Neural progenitor cell (in vitro differentiated cells): Measurements from ENCODE around the gene PANK4.

Experiments used
- EZH2 ChIP-seq: fragments of 200-600 bp; sonication (generic); IDR thresholded peaks from 2 replicates; pipeline ENCODE4 v1.6.1; 2017; ENCODE audit warnings: antibody characterized with exemption, mild to moderate bottlenecking, moderate library complexity
- EZH2phosphoT487 ChIP-seq: fragments of 200-600 bp; sonication (generic); IDR thresholded peaks from 2 replicates; pipeline ENCODE4 v1.6.1; 2017; ENCODE audit warnings: antibody characterized with exemption
- TF ChIP-seq, protein P1 (sequence below): fragments of 200-600 bp; sonication (generic); IDR thresholded peaks from 2 replicates; pipeline ENCODE4 v1.5.1; 2017; ENCODE audit warnings: antibody characterized with exemption, mild to moderate bottlenecking

DNA sequence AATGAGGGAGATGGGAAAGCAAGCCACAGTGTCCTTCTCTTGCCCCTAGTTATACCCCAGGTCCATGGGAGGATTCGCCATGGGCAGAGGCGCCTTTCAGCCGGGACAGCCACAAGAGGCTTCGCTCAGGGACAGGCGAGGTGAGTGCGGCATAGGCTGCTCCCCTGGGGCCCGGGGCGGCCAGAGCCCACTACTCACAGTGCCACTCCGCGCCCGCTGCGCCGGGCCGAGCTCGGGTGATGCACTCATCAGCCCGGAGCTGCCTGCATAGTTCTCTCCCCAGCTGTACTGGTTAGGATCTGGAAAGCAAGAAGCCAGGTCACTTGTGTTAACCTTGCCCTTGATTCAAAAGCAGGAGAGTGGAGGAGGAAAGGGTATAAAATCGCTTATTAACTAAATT, 8.4 kb downstream of the PANK4 start:
- TF ChIP-seq, protein P1, sequence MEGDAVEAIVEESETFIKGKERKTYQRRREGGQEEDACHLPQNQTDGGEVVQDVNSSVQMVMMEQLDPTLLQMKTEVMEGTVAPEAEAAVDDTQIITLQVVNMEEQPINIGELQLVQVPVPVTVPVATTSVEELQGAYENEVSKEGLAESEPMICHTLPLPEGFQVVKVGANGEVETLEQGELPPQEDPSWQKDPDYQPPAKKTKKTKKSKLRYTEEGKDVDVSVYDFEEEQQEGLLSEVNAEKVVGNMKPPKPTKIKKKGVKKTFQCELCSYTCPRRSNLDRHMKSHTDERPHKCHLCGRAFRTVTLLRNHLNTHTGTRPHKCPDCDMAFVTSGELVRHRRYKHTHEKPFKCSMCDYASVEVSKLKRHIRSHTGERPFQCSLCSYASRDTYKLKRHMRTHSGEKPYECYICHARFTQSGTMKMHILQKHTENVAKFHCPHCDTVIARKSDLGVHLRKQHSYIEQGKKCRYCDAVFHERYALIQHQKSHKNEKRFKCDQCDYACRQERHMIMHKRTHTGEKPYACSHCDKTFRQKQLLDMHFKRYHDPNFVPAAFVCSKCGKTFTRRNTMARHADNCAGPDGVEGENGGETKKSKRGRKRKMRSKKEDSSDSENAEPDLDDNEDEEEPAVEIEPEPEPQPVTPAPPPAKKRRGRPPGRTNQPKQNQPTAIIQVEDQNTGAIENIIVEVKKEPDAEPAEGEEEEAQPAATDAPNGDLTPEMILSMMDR = no peak
- TF ChIP-seq EZH2 = no peak
- TF ChIP-seq EZH2phosphoT487 = no peak
